Fibroblast of villous mesenchyme (primary cell): ENCODE results near the gene ZNF330. TPM values are rescaled to one million over a fixed set of nuclear protein-coding genes. Genes with fewer than 3 reads are reported as not detected.

Experiments used
- DNase-seq: peaks from one replicate; pipeline ENCODE4 v3.0.0-alpha.2; 2010; ENCODE audit warnings: low read depth
- H3K4me3 ChIP-seq: 2 replicates; pipeline ENCODE4 v1.5.1; 2011; ENCODE audit warnings: low read depth, mild to moderate bottlenecking, low read length
- total RNA-seq: library from RNA; depleted of rRNA; stranded (reverse); fragments of >200 nt; gene quantifications from 2 replicates; pipeline ENCODE4 v1.2.3, GENCODE V29; 2012
- TF ChIP-seq, protein P1 (sequence below): IDR thresholded peaks from 2 replicates; pipeline ENCODE4 v1.5.1; 2012; ENCODE audit warnings: low read depth, mild to moderate bottlenecking, low read length; ENCODE audit not compliant: insufficient read depth

The ZNF330 gene
- total RNA-seq, 1 donor = 24.6 TPM

- TF ChIP-seq, protein P1, sequence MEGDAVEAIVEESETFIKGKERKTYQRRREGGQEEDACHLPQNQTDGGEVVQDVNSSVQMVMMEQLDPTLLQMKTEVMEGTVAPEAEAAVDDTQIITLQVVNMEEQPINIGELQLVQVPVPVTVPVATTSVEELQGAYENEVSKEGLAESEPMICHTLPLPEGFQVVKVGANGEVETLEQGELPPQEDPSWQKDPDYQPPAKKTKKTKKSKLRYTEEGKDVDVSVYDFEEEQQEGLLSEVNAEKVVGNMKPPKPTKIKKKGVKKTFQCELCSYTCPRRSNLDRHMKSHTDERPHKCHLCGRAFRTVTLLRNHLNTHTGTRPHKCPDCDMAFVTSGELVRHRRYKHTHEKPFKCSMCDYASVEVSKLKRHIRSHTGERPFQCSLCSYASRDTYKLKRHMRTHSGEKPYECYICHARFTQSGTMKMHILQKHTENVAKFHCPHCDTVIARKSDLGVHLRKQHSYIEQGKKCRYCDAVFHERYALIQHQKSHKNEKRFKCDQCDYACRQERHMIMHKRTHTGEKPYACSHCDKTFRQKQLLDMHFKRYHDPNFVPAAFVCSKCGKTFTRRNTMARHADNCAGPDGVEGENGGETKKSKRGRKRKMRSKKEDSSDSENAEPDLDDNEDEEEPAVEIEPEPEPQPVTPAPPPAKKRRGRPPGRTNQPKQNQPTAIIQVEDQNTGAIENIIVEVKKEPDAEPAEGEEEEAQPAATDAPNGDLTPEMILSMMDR = no peak
- DNase-seq = peak; percentile 5
- no peak overlapping the region for H3K4me3 ChIP-seq
Measured at GRCh38 chr4:141247430-141247780, 26.7 kb downstream of the ZNF330 start.

- peak; percentile 85 for DNase-seq
- TF ChIP-seq, protein P1 = no peak
- H3K4me3 ChIP-seq = no peak overlapping the region
Measured at GRCh38 chr4:141248029-141248428, 27.3 kb downstream of the ZNF330 start.

DNA sequence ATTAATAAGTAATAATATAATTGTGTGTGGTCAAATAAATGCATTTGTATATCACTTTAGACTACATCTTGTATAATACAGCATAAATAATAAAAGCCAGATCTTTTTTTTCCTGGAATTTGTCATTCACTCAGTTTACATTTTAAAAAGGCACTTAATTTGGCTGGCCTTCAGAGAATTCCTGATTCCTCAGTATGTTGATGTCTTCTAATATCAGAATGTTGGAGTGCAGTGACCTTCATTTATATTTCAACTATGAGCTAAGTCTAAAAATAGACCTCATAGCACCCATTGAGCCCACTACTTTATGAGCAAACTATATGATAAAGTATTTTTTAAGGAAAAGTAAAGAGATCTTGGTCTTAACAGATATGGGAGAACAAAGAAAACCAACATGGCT lies 27.8 kb downstream of the ZNF330 start:
- H3K4me3 ChIP-seq = no peak overlapping the region
- TF ChIP-seq, protein P1 = no peak
- no peak for DNase-seq

DNA sequence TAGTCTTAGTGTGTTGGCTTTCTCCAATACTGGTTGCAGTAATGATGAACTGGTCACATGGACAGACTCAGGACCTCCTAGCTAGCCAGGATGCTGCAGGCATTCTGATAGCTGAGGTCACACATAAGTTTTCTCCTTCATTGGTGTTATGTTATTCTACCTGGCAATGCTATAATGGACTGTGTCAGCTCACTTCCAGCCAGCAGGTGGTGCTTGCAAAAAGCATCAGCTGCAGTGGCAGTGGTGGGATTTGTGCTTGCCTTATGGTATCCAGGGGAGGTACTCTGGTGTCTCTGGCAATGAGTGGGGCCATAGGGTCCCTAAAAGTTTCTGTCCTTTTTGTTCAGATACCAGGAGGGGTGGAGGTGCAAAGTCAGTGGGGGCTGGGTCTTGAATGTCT lies 33.6 kb downstream of the ZNF330 start:
- DNase-seq = no peak
- H3K4me3 ChIP-seq = no peak overlapping the region
- TF ChIP-seq, protein P1 = peak; percentile 3

DNA sequence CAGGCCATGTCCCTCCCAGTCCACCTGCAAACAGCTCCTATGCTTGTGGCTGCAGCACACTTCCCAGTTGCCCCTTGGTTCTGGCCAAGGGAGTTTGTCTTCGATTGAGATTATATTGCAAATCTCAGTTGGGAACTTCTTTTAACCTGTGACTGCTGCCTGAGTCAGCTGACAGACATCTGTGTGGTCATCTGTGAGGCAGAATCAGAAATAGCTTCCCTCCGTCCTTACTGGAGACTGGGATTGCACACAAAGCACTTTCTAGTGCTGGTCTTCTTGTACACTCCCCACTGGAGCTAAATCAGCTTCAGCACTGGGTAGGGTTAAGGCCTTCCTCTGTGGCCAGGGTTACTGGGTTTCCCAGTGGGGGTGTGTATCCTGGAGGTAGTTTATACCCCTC lies 34.3 kb downstream of the ZNF330 start:
- no peak for DNase-seq
- TF ChIP-seq, protein P1 = no peak
- H3K4me3 ChIP-seq = no peak overlapping the region

DNA sequence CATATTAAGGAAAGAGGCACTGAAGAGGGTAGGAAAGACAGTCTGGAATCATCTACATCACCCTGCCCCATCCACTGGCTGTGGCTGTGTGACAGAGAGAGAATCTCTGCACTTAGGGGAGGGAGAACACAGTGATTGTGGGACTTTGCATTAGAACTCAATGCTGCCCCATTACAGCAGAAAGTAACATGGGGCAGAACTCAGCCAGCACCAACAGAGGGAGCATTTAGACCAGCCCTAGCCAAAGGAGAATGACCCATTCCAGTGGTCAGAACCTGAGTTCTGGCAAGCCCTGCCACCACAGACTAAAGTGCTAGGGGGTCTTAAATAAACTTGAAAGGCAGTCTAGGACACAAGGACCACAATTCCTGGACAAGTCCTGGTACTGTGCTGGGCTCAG lies 37.9 kb downstream of the ZNF330 start:
- no peak overlapping the region for H3K4me3 ChIP-seq
- no peak for DNase-seq
- TF ChIP-seq, protein P1 = peak; percentile 9

DNA sequence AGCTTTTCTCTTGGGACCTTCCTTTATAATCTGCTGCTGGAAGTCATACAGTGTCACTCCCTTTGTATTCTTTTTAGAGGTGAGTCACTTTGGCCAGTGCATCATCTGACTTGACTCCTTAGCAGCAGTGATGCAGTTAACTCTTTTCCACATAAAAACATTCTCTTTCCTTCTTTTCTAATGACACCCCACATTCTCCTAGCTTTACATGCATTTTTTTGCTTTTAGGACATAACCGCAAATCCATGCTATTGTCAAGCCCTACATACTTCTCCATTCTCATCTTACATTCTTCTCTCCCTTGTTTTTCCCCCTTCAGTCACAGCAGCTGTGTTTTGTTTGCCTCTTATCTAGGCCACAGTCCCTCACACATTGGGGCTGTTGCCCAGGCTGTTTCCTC lies 55.1 kb downstream of the ZNF330 start:
- peak; percentile 40 for DNase-seq
- TF ChIP-seq, protein P1 = no peak
- H3K4me3 ChIP-seq = no peak overlapping the region
